HG03442 (cell line): ENCODE data around the gene NUP188.
"Not testable (repeated sequence)": the region's sequence is repeated elsewhere in the genome, so short reads cannot be mapped to it uniquely, and the experiment has no call there.

Experiments
- ATAC-seq: cut with Tn5 transposase; IDR thresholded peaks from one replicate; pipeline ENCODE4 v1.9.1; 2021; ENCODE audit warnings: mild to moderate bottlenecking, moderate library complexity; ENCODE audit not compliant: unreplicated experiment

Gene NUP188

DNA sequence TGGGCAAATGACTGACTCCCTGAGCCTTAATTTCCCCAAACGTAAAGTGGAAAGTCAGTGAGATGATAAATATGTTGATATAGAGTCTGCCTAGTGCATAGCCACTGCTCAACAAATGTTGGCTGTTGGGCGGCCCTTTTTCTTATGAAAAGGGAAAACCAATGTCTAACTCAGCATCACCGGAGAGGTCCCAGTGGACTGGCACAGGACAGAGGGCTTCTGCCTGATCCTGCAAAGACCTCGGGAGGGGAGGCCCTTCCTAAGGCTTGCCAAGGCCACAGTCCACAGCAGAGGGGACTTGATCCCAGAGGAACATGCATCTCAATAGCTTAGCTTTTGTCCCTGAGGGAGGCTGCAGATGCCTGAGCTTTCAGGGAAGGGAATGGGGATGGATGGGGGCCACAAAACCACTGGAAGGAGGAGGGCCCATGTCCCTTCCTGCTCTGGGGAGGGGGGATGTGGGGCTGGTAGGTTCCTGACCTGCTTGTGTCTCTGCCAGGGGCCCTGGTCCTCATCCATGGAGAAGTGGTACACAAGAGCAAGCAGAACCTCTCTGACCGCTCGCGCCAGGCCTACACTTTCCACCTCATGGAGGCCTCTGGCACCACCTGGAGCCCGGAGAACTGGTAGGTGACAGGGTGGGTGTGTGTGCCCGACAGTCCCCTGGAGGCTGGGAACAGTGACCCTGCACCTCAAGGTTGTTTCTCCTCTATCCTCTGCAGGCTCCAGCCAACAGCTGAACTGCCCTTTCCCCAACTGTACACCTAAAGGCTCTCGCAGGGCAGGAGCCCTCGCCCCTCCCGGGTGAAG, 6.3 kb upstream of the NUP188 start:
- no peak for ATAC-seq

DNA sequence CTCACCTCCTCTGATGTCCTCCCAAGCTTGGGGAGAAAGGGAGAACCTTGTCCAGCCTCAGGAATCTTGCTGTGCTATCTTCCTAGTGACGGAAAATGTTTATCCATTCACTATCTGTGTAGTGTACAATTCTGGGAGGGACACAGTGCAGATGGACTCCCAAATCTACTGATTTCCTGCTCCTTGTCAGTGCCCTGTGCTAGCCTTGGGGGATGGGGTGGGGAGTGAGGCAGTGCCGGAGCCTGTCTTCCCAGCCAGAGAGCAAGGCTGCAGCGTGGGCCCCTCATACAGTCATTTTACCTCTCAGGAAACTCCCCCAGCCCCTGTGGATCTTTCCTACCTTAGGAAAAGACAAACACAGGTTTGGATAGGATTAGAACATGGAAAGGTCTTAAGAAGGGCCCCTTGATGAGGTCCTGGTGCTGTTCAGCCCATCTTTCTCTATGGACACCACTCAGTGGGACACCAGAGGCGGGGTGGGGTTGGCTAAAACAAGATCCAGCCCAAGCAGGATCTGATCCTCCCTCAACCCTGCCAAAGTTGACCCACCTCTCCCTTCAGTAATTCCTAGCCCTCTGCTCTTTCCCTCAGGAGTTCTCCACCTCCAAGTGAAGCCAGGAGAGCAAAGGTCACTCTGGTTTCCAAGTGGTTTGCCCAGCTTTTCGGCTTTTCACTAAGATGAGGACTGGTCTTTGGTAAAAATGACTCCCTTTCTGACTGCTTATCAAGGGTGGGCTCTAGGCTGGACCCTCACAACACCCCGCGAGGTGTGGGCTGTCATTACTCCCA, 3.5 kb upstream of the NUP188 start:
- no peak for ATAC-seq

DNA sequence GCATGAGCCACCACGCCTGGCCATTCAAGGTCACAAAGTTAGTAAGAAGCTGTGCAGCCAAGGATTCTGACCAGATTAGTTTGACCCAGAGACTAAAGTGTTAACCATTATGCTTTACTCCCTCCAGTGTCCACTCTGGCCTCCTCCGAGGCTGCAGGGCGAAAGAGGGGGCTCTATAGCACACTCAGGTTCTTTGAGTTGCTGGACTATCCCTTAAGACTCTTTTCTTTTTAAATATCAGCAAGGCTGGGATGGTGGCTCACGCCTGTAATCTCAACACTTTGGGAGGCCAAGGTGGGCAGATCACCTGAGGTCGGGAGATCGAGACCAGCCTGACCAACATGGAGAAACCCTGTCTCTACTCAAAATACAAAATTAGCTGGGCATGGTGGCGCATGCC, 2.5 kb upstream of the NUP188 start:
- not testable (repeated sequence) for ATAC-seq

DNA sequence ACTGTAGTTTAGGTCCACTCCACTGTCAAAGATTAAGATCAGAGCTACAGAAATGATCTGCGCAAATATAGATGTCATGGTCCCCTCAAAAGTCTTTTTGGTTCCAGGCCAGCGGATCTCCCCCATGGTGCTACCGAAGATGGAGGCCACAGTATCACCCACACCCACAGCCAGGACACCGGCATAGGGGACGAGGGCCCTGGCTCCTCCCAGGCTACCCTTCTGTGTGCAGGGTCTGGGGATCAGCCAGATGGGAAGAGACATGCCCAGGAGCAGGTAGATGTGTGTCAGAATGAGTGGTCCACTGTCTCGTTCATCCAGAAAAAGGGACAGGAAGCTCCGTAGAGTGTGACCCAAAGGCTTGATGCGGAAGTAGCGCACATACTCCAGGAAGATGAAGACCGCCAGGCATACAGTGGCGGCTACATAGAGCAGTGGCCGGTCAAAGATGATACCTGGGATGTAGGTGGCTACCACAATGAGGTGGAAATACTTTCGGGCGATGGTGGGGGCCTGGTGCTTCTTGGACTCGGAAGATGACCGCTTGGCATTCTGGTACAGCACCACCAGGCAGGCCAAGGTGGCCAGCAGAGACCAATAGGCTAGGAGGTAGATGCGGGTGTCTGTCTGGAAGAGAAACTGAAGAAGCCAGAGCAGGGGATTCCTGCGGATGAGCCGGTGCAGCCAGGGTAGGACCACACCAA, 1.5 kb upstream of the NUP188 start:
- ATAC-seq: no peak

DNA sequence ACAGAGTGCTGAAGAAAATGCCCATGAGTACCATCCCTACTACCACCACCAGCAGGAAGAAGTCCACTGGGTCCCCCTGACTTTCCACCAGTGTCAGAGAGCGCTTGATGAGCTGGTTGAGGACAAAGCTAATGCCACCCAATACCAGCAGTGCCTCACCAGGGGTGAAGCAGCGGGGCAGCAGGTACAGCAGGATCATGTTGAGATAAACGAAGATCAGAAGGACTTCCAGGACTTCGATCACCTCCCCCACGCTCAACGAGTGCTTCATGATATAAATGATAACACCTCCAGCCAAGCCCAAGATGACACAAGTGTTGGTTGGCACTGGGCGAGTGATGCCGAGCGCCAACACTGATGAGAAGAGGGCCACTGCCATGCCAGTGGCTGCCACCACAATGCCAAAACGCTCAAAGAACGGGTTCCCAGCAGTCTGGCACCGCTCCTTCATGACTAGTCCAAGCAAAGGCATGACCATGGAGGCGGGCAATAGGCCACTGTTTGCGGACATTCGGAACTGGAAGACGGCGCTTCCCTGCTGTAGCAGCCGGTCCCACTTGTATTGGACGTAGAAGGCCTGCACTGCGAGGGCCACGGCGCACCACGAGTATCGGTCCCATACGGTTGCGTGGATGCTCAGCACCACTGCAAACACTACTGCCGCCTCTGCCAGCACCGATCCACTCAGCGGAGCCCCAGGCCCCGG, 775 bp upstream of the NUP188 start:
- peak; percentile 25 for ATAC-seq

- ATAC-seq: no peak
These were observed 297 bp upstream of the NUP188 start for GRCh38 chr9:128947277-128947526.

GRCh38 chr9:128961403-128961802, 13.9 kb downstream of the NUP188 start:
- not testable (repeated sequence) for ATAC-seq

DNA sequence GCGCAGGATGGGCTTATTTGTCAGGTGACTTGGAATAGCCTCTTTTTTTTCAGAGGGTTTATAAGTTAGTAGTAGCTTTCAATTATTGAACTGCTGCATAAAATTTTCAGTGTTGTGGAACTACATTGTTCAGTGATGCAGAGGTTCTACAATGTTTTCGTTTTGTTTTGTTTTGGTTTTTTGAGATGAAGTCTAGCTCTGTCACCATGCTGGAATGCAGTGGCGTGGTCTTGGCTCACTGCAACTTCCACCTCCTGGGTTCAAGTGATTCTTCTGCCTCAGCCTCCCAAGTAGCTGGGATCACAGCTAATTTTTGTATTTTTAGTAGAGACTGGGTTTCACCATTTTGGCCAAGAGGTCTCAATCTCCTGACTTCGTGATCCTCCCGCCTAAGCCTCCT, 22.0 kb downstream of the NUP188 start:
- no peak for ATAC-seq

DNA sequence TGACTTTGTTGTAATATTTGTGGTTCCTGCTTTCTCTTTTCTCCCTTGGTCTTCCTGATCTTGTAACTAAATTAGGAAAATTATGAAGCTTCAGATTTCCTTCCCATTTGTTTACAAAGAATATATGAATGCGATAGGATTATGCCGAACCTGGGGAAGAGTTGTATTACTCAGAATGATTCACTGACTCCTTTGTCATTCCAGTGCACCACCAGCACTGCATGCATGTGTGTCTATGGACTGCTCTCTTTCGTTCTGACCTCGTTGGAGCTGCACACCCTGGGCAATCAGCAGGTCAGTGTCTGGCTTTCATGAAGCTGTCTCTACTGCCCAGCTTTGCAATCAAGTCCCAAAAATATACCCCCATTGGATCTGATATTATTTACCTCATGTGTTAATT, 25.5 kb downstream of the NUP188 start:
- ATAC-seq: no peak

DNA sequence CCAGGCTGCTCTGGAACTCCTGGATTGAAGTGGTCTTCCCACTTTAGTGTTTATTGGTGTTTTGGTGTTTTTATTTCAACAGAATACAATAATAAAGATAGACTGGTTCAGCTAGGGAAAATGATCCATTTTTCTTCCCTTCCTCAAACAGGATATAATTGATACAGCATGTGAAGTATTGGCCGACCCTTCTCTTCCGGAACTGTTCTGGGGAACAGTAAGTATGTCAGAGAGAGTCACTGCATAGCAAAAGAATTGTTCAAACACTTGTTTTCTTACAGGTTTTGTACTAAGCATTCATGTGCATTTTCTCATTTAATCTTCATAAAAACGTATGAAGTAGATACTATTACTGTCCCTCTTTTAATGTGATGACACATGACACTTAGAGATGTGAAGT, 31.6 kb downstream of the NUP188 start:
- ATAC-seq: no peak

- no peak for ATAC-seq
These were observed 36.0 kb downstream of the NUP188 start for GRCh38 chr9:128983536-128983935.

DNA sequence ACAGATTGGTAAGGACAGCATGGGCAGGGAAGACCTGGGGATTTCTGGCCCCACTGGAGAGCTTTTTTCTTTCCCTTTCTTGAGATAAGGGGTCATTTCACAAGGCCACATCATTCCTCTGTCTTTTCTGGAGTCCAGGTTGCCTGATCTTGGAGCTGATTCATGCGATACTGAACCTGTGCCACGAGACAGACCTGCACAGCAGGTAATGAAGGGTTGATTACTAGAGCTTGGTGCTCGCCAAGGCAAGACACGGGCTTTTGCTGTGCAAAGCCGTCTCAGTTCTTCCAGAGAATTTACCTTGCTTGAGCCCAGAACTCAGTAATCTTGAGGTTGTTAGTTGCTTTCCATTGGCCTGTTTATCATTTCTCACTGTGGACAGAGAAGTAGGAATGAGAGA, 39.2 kb downstream of the NUP188 start:
- no peak for ATAC-seq

GRCh38 chr9:128987805-128988204, 40.3 kb downstream of the NUP188 start:
- no peak for ATAC-seq

DNA sequence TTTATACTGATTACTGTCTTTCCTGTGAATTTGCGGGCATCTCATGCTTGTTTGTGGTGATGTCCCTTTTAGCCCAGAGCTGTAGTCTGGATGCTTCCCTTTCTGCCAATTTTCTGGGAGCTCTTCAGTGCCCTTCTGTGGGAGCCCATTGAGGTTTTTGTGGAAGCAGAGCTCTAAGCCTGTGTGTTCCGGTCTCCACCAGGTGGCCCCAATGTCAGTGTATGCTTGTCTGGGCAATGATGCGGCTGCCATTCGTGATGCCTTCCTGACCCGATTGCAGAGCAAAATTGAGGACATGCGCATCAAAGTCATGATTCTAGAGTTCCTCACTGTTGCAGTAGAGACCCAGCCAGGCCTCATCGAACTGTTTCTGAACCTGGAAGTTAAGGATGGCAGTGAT, 45.5 kb downstream of the NUP188 start:
- ATAC-seq: no peak

DNA sequence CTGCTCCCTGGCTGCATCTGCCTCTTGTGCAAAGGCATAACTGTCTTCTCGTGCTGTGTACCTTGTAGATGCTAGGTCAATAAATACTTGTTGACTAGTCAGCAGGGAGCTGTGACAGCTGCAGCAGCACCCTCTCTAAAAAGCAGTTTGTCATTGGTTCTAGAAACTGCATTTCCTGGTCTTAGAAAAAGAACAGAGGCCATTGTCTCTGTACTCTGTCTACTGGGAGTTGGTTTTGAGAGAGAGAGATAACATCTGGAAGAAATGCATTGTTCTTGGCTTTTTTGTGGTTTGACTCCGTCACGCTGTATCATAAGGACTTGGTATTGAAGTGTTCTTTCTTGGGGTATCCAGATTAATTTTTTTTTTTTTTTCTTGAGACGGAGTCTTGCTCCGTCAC, 48.3 kb downstream of the NUP188 start:
- ATAC-seq: no peak

DNA sequence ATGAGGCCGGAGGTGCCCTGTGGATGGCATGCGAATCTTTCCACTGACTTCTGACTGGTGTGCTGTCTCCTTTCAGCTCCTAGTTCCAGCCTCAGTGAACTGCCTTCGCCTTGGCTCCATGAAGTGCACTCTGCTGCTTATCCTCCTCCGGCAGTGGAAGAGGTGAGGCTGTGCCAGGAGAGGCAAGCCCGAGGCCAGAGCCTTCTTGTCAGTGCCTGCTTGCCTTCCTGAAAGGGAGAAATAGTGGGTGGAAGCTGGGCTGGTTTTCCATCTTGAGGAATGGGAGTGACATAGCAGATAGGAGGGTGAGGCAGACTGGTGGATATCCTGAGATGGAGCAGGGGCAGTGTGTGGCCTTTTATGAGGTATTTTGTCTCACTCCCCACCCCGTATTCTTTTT, 51.0 kb downstream of the NUP188 start:
- no peak for ATAC-seq

- no peak for ATAC-seq
These were observed 52.2 kb downstream of the NUP188 start for GRCh38 chr9:128999581-129000206.

DNA sequence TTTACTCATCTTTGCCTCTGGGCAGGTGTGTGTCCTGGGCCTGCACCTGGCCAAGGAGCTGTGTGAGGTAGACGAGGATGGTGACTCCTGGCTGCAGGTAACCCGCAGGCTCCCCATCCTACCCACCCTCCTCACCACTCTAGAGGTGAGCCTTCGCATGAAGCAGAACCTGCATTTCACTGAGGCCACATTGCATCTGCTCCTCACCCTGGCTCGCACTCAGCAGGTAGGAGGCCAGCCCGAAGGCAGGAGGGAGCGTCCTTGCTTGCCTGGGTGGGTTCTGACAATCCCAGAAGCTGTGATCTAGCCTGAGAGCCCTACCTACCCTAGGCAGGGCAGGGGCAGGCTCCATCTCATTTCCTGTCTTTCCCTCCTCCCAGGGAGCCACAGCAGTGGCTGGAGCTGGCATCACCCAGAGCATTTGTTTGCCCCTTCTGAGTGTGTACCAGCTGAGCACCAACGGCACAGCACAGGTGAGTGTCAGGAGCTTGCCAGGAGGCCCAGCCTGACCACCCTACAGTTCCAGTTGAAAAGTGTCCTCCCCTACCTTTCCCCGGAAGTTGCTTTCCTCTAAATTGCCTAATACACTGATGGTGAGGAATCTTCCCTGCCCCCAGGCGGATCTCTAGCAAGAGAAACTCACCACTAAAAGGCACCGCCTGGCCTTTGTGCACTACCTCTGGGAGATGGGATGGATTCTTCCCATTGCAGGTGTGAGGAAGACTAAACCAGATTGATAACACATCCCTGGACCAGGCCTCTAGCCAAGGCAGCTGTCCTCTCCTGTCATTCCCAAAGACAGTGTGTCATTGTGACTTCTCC, 54.2 kb downstream of the NUP188 start:
- ATAC-seq: no peak

GRCh38 chr9:129002992-129003391, 55.5 kb downstream of the NUP188 start:
- ATAC-seq: no peak

DNA sequence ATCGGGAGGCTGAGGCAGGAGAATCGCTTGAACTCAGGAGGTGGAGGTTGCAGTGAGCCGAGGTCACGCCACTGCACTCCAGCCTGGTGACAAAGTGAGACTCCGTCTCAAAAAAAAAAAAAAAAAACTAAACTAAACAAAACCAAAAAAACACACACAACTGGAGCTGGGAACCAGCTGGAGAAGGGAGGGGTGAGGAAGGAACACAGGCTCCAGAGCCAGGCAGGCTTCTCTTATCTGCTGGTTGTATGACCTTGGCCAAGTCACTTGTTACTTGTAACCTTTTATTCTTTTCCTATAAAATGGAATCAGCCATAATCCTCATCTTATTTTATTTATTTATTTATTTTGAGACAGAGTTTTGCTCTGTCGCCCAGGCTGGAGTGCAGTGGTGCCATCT, 56.7 kb downstream of the NUP188 start:
- not testable (repeated sequence) for ATAC-seq
